Right cardiac atrium (tissue), 5 donors: Measurements from ENCODE around the gene GALNT16. TPM values are rescaled to one million over a fixed set of nuclear protein-coding genes. Genes with fewer than 3 reads are reported as not detected.

ENCODE experiments used
- ATAC-seq, 2 donors: fragments of 200-7000 bp; cut with Tn5 transposase; one replicate each; pipeline versions ENCODE4 v1.8.0 to v1.9.1; 2020; ENCODE audit warnings: moderate library complexity in 2 of 2, mild to moderate bottlenecking in 1 of 2
- DNase-seq, 3 donors: peaks; one replicate each; pipeline ENCODE4 v3.0.0-alpha.2; 2020
- H3K27ac ChIP-seq: one replicate; pipeline ENCODE4 v1.5.1; 2013; ENCODE audit warnings: mild to moderate bottlenecking, low read length, control low read depth, moderate library complexity
- H3K27me3 ChIP-seq: one replicate; pipeline ENCODE4 v1.6.1; 2013; ENCODE audit not compliant: control insufficient read depth, insufficient read depth
- H3K4me1 ChIP-seq: one replicate; pipeline ENCODE4 v1.6.1; 2013; ENCODE audit warnings: low read length; ENCODE audit not compliant: control insufficient read depth, insufficient read depth
- H3K4me3 ChIP-seq: one replicate; pipeline ENCODE4 v1.5.1; 2013; ENCODE audit warnings: low read length, control low read depth
- H3K9me3 ChIP-seq: one replicate; pipeline ENCODE4 v1.6.1; 2013; ENCODE audit warnings: low read length; ENCODE audit not compliant: control insufficient read depth
- WGBS: extraction: QIAGEN DNeasy Blood & Tissue Kit; methylation state at CpG from one replicate; pipeline ENCODE4 v1.1.7; 2013; 5-methylcytosine and 5-hydroxymethylcytosine counted together
- intact Hi-C, 4 donors: fragments of 100-400 bp; cut with DNase I; formaldehyde crosslinking; loops; one replicate each; pipeline versions ENCODE4 v1.11.0 to v1.14.0; 2022 to 2023
- polyA plus RNA-seq: library from polyadenylated mRNA; stranded (reverse); fragments of 200-250 nt; gene quantifications from one replicate; pipeline ENCODE4 v1.2.3, GENCODE V29; 2013
- total RNA-seq, 4 donors: library from RNA; stranded (reverse); fragmentation: NEBNext Ultra II Directional; extraction: Animal tissue kit (Norgen Biotek cat#: 25700); gene quantifications; one replicate each; pipeline ENCODE4 v1.2.1, GENCODE V29; 2021
- donor health status: healthy with polysubstance abuse.
- donor health status: DM: no; HTN: yes; CAD: no.
- donor health status: DM: no; HTN: no; CAD: no.
- donor health status: DM: no; HTN: yes; CAD: no; lungs with severe emphysema.
- donor health status: DM: yes; HTN: yes; CAD: no.

Gene GALNT16
- total and polyA plus RNA-seq, 5 donors: 24.3 to 50.9 (median 33.5) TPM

DNA sequence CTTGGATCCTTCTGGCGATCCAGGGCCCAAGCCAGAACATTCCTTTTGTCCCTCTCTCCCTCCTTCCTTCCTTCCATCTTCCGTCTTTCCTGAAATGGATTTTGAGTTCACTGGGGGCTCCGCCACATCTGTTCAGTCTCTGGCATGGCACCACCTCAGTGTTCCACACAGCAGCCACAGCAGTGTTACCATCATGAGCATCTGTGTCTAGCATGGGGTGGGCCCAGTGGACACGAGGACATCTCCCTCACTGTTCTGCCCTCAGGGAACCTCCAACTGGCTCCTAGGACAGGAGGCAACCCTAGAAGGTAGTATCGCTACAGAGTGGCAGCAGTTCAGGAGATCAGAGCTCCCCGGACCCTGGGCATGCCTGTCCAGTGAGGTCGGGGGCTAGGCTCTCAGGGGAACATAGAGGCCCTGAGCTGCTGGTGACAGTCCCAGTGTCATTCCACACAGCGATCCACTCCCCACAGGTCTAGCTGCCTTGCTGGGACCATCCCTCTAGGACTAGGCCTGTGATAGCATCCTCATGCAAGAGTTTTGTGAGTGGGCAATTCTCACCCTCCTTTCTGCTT lies 59.0 kb downstream of the GALNT16 start:
- WGBS: 94% methylated on average over 8 of the region's 8 CpGs
- H3K9me3 ChIP-seq: no peaks in the 10 kb centered on the region
- no peak overlapping the region for H3K27ac ChIP-seq
- H3K4me1 ChIP-seq: peaks cover 7% of the 10 kb centered on the region
- DNase-seq (no peak), ATAC-seq (no peak)
- no peaks in the 10 kb centered on the region for H3K27me3 ChIP-seq
- intact Hi-C loops: no loop called here
- no peak overlapping the region for H3K4me3 ChIP-seq

DNA sequence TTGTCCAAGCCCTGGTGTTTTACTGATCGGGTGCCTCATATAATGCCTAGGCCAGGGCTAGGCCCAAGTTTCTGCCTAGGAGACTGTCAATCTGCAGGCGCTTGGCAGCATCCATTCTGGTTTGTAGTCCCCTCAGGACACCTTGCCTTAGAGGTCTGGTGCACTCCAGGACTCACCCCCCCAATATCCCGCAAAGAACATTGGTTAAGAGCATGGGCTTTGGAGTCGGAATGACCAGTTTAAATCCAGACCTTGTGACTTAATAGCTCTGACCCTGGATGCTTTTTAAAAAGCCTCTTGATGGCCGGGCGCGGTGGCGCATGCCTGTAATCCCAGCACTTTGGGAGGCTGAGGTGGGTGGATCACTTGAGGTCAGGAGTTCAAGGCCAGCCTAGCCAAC lies 60.0 kb downstream of the GALNT16 start:
- Histone ChIP-seq H3K9me3 (no peaks in the 10 kb centered on the region), H3K4me3 (no peak overlapping the region), H3K4me1 (peaks cover 7% of the 10 kb centered on the region), H3K27ac (no peak overlapping the region), H3K27me3 (no peaks in the 10 kb centered on the region)
- 97% methylated on average over 8 of the region's 8 CpGs for WGBS
- DNase-seq (no peak), ATAC-seq (no peak)
- intact Hi-C loops: no loop called here

DNA sequence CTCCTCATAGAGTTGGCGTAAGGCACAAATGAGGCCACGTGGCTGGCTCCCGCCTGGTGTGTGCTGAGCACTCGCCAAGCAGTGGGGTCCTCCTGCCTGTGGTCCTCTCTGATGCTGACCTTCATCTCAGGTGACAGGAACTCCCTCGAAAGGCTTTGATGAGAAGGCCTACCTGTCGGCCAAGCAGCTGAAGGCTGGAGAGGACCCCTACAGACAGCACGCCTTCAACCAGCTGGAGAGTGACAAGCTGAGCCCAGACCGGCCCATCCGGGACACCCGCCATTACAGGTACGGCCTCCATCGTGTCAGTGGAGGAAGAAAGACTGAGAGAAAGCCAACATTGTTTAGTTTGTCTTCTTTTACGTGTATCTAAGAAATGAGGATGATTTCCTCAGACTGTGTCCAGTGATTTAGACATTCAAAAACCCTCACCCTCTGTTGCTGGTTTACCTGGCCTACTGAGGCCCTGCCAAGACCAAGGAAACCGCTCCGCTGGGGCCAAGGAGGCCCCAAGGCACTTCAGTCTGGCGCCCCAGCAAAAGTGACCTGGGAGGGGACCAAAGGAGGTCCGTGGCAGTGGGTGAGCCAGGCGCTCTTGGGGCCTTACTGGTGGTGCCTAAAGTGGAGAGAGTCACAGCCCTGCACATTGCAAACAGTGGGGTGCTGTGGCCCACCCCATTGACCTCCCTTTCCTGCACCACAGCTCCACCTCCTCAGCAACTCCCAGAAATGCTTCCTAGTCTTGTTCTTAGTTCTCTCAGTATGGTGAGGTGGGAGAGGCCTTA lies 60.8 kb downstream of the GALNT16 start:
- Histone ChIP-seq H3K27me3 (no peaks in the 10 kb centered on the region), H3K27ac (no peak overlapping the region), H3K4me1 (peaks cover 7% of the 10 kb centered on the region), H3K4me3 (no peak overlapping the region), H3K9me3 (no peaks in the 10 kb centered on the region)
- intact Hi-C loops: no loop called here
- DNase-seq (no peak), ATAC-seq (no peak)
- 97% methylated on average over 18 of the region's 18 CpGs for WGBS

DNA sequence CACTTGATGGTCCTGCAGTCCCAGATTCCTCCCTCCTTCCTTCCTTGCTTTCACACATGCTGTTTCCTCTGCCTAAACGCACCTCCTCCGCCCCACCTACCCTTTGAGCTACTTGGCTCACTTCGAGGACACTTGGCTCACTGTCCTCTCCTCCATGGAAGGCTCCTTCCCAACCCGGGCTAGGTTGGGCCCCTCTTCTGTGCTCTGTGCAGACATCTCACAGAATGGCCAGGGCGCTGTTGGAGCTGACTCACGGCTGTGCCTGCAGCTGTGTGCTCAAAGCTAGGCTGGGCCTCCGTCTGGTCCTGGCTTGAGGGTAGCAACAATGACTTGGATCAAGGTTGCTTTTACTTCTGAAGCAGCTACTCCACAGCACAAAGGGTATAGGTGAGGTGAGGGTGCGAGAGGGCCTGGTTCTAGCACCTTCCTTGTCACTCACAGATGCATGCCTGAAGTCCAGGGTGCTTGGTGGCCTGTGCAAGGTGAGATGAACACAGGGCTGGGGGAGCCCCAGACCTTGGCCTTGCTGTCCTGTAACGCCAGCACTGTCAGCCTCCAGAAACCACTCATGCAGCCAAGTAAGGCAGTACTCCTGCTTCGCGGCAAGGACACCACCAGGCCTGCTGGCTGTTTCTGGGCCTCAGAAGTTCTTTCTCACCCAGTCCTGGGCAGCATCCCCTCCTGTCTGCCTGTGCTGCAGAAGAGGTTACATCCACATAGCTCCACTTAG lies 61.8 kb downstream of the GALNT16 start:
- H3K4me3 ChIP-seq: no peak overlapping the region
- no peak for ATAC-seq
- H3K27ac ChIP-seq: no peak overlapping the region
- intact Hi-C loops: no loop called here
- no peaks in the 10 kb centered on the region for H3K9me3 ChIP-seq
- H3K4me1 ChIP-seq: peaks cover 4% of the 10 kb centered on the region
- WGBS: 82% methylated on average over 11 of the region's 11 CpGs
- DNase-seq: no peak
- H3K27me3 ChIP-seq: no peaks in the 10 kb centered on the region

DNA sequence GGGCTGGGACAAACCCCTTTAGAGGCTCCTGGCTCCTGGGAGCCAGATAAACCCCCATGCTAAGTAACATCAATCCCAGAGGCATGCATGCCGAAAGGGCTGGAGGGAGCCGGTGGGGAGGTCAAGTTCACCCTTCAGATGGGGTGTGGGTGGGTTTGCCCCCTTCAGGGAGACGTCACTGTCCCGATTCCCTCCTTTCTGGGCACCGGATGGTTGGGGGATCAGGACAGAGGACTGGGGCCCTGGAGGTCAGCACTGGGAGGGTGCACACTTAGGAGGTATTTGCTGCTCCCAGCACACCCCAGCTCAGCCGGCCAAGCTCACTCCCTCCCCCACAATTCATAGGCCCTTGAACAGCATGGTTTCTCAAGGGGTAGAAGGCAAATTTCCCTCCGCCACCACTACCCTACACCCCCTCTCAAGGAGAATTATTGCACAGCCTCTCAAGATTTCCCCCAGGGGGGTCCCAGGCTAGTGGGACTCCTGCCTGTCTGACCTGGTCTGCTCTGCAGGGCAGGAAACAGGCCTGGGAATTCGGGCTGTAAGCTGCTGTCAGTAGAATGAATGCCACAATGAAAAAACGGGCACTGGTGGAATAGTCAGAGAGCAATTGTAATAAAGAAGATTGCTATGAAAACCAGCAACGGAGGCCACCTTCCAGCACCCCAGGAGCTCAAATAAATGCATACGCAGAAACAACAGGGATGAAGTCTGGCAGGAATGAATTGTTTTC lies 63.5 kb downstream of the GALNT16 start:
- no peak for ATAC-seq

DNA sequence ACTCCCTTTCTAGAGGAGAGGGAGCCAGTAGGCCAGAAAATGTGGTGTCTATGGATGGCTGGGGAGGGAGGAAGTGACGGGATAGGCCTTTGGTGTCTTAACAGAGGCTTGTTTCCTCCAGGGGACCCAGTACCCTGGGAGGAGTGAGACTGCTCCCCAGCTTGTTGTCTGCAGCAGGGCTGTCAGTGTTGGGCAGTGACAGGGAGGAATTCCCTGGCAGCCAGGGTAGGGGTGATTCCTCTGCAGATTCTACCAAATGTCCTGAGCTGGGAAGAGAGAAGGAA lies 64.0 kb downstream of the GALNT16 start:
- H3K27me3 ChIP-seq: no peaks in the 10 kb centered on the region
- WGBS: 77% methylated on average over 1 of the region's 1 CpG
- no peak overlapping the region for H3K27ac ChIP-seq
- intact Hi-C loops: no loop called here
- H3K9me3 ChIP-seq: no peaks in the 10 kb centered on the region
- H3K4me1 ChIP-seq: no peaks in the 10 kb centered on the region
- no peak for DNase-seq
- ATAC-seq: no peak
- H3K4me3 ChIP-seq: no peak overlapping the region

More for the DNA sequence above, 63.5 kb downstream of the GALNT16 start:
- Histone ChIP-seq H3K27ac (no peak overlapping the region), H3K4me1 (no peaks in the 10 kb centered on the region), H3K4me3 (no peak overlapping the region), H3K9me3 (no peaks in the 10 kb centered on the region), H3K27me3 (no peaks in the 10 kb centered on the region)
- WGBS: 83% methylated on average over 11 of the region's 11 CpGs
- DNase-seq: no peak
- intact Hi-C loops: no loop called here

DNA sequence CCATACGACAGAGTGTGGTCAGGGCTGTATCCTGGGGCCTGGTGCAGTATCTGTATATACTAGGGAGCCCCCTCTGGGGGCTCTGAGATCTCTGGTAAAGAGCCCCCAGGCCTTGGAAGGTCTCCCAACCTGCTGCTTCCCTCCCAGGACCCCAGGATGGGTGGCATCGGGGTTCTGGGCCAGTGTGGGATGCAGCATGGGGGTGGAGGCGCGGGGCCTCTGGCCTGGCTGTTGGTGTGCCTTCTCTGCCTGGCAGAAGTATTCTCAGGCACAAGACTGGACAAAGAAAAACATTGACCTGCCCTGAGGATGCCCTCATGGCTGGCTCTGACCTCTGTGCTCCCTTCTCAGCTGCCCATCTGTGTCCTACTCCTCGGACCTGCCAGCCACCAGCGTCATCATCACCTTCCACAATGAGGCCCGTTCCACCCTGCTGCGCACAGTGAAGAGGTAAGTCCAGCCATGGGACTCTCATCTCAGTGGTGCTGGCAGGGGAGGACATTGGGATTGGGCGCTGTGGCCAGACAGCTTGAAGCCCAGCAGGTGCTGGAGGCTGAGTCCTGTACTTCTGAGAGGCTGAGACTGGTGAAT lies 64.5 kb downstream of the GALNT16 start:
- DNase-seq: no peak
- no peak overlapping the region for H3K4me3 ChIP-seq
- H3K9me3 ChIP-seq: no peaks in the 10 kb centered on the region
- no peaks in the 10 kb centered on the region for H3K27me3 ChIP-seq
- WGBS: 93% methylated on average over 9 of the region's 9 CpGs
- no peaks in the 10 kb centered on the region for H3K4me1 ChIP-seq
- no peak overlapping the region for H3K27ac ChIP-seq
- intact Hi-C loops: no loop called here
- no peak for ATAC-seq

DNA sequence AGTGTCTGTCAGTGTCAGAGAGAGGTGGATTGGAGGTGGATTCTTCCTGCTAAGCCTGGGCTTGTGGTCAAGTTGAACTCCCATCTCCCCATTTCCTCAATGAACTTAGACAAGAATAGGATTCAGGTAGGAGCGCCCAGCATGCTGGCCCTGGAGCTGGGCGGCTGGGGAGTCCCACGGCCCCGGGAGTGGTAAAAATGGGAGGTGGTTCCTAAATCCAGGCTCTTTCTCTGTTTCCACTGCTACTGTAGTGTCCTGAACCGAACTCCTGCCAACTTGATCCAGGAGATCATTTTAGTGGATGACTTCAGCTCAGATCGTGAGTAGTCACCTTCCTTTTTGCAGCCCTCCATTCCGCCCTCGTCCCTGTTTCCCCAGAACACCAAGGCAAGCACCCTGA lies 65.1 kb downstream of the GALNT16 start:
- no peaks in the 10 kb centered on the region for H3K9me3 ChIP-seq
- WGBS: 92% methylated on average over 8 of the region's 8 CpGs
- no peak overlapping the region for H3K27ac ChIP-seq
- DNase-seq: no peak
- no peaks in the 10 kb centered on the region for H3K4me1 ChIP-seq
- no peak overlapping the region for H3K4me3 ChIP-seq
- H3K27me3 ChIP-seq: no peaks in the 10 kb centered on the region
- intact Hi-C loops: no loop called here
- no peak for ATAC-seq

DNA sequence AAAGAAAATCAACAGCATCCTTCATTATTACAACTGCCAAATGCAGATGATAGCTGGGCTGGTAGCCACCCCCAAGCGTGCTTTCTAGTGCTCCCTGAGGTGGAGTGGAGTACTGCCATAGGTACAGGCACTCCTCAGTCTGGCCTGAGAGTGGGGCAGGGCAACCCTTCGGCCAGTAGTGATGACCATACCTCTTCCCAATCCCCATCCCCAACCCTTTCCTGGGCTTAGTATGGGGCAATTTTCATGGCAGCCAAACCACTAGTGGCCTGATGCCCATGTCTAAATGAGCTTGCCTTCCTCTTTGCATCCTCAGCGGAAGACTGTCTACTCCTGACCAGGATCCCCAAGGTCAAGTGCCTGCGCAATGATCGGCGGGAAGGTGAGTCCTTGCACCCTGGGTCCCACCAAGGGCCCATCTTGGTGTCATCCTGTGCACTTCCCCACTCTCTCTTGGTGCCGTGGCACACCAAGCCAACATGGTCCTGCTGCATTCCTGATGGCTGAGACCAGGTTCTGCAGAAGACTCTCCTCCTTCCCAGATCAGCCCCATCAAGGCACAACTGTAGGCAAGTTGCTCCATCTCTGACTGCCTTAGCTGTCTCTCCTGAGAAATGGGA lies 65.8 kb downstream of the GALNT16 start:
- ATAC-seq (no peak), DNase-seq (no peak)
- Histone ChIP-seq H3K27ac (no peak overlapping the region), H3K4me3 (no peak overlapping the region), H3K27me3 (no peaks in the 10 kb centered on the region), H3K4me1 (no peaks in the 10 kb centered on the region), H3K9me3 (no peaks in the 10 kb centered on the region)
- 93% methylated on average over 7 of the region's 7 CpGs for WGBS
- intact Hi-C loops: no loop called here

DNA sequence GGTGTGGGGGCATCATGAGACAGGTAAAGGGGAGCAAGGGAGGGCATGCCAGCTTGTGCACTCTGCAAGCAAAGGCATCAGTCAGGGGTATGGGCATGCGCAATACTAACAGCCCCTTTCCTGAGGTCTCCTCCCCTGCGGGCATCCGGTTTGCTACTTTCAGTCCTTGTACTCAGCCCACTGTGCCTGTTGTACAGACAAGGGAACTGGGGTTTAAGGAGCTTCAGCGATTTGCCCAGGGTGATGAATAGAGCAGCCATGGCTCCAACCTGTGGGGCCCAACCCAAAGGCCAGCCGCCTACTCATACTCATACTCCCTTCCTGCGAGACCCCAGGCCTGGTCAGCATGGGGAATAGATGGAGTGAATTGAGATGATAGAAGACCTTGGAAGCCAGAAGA lies 66.7 kb downstream of the GALNT16 start:
- Histone ChIP-seq H3K4me3 (no peak overlapping the region), H3K4me1 (no peaks in the 10 kb centered on the region), H3K9me3 (no peaks in the 10 kb centered on the region), H3K27me3 (no peaks in the 10 kb centered on the region), H3K27ac (no peak overlapping the region)
- no peak for ATAC-seq
- 74% methylated on average over 6 of the region's 6 CpGs for WGBS
- intact Hi-C loops: no loop called here
- no peak for DNase-seq
